ENCODE measurements around the gene HDLBP. TPM values are rescaled to one million over a fixed set of nuclear protein-coding genes. Genes with fewer than 3 reads are reported as not detected.

Gene HDLBP
- total RNA-seq, 1 donor from 2014 or later, result 805 TPM

GRCh38 chr2:241195506-241196130, 119.9 kb downstream of the HDLBP start:
- H3K4me3 ChIP-seq (ENCODE audit: low read depth, low read length), result no peak overlapping the region
- FAIRE-seq, result no peak
- no peak for TF ChIP-seq CTCF (IDR thresholded peaks at IDR 0.05; ENCODE audit: insufficient read depth, low read length, severe bottlenecking)
- DNase-seq (ENCODE audit: low read depth), result no peak
- no peaks in the 10 kb centered on the region for H3K27me3 ChIP-seq (ENCODE audit: control insufficient read depth, insufficient read depth, low read length)
- H3K36me3 ChIP-seq (ENCODE audit: control insufficient read depth, insufficient read depth, low read length), result no peaks in the 10 kb centered on the region

- Histone ChIP-seq H3K36me3 (ENCODE audit: control insufficient read depth, insufficient read depth, low read length) (no peaks in the 10 kb centered on the region), H3K4me3 (ENCODE audit: low read depth, low read length) (no peak overlapping the region), H3K27me3 (ENCODE audit: control insufficient read depth, insufficient read depth, low read length) (no peaks in the 10 kb centered on the region)
- no peak for FAIRE-seq
- no peak for TF ChIP-seq CTCF (IDR thresholded peaks at IDR 0.05; ENCODE audit: insufficient read depth, low read length, severe bottlenecking)
- DNase-seq (ENCODE audit: low read depth), result no peak
These were observed 120.7 kb downstream of the HDLBP start for GRCh38 chr2:241194811-241195210.

GRCh38 chr2:241193271-241193670, 122.2 kb downstream of the HDLBP start:
- no peak for DNase-seq (ENCODE audit: low read depth)
- H3K27me3 ChIP-seq (ENCODE audit: control insufficient read depth, insufficient read depth, low read length), result no peaks in the 10 kb centered on the region
- no peak for FAIRE-seq
- TF ChIP-seq CTCF (IDR thresholded peaks at IDR 0.05; ENCODE audit: insufficient read depth, low read length, severe bottlenecking), result no peak
- no peaks in the 10 kb centered on the region for H3K36me3 ChIP-seq (ENCODE audit: control insufficient read depth, insufficient read depth, low read length)
- H3K4me3 ChIP-seq (ENCODE audit: low read depth, low read length), result no peak overlapping the region

DNA sequence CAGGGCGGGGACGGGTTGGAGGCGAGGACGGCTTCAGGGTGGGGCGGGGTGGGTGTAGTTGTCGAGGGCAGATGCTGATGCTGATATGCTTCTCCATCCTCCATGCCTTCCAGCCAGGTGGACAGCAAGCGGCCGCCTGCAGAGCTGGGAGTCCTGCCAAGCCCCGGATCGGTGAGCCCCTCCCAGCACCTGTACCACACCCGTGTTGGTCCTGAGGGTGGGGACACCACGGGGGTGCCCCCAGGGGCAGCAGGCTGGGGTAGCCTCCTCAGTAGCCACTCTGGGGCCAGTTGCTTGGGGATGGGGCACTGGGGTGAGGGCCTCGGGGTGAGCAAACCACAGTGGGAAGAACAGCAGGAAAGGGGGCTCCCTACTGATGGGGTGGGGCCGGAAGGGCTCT, 124.4 kb downstream of the HDLBP start:
- TF ChIP-seq CTCF (IDR thresholded peaks at IDR 0.05; ENCODE audit: insufficient read depth, low read length, severe bottlenecking), result no peak
- Histone ChIP-seq H3K27me3 (ENCODE audit: control insufficient read depth, insufficient read depth, low read length) (no peaks in the 10 kb centered on the region), H3K36me3 (ENCODE audit: control insufficient read depth, insufficient read depth, low read length) (no peaks in the 10 kb centered on the region), H3K4me3 (ENCODE audit: low read depth, low read length) (no peak overlapping the region)
- FAIRE-seq (no peak), DNase-seq (ENCODE audit: low read depth) (no peak)

- FAIRE-seq (no peak), DNase-seq (ENCODE audit: low read depth) (no peak)
- H3K27me3 ChIP-seq (ENCODE audit: control insufficient read depth, insufficient read depth, low read length), result no peaks in the 10 kb centered on the region
- H3K4me3 ChIP-seq (ENCODE audit: low read depth, low read length), result no peak overlapping the region
- no peak for TF ChIP-seq CTCF (IDR thresholded peaks at IDR 0.05; ENCODE audit: insufficient read depth, low read length, severe bottlenecking)
- H3K36me3 ChIP-seq (ENCODE audit: control insufficient read depth, insufficient read depth, low read length), result no peaks in the 10 kb centered on the region
These were observed 125.0 kb downstream of the HDLBP start for GRCh38 chr2:241190291-241190981.

DNA sequence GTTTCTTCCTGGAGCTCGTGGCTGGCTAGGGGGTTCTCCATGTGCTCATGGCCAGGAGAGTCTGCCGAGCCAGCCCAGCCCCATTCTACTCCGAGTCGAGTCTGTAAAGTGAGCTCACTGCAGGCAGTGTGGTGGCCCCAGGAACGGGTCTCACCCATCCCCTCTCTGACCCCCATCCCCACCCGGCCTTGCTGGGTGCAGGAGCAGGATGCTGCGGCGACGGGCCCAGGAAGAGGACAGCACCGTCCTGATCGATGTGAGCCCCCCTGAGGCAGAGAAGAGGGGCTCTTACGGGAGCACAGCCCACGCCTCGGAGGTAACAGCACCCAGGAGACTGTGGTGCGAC, 125.6 kb downstream of the HDLBP start:
- no peak for TF ChIP-seq CTCF (IDR thresholded peaks at IDR 0.05; ENCODE audit: insufficient read depth, low read length, severe bottlenecking)
- no peaks in the 10 kb centered on the region for H3K36me3 ChIP-seq (ENCODE audit: control insufficient read depth, insufficient read depth, low read length)
- FAIRE-seq, result no peak

More for the DNA sequence above, 125.6 kb downstream of the HDLBP start:
- H3K27me3 ChIP-seq (ENCODE audit: control insufficient read depth, insufficient read depth, low read length), result no peaks in the 10 kb centered on the region
- no peak for DNase-seq (ENCODE audit: low read depth)
- no peak overlapping the region for H3K4me3 ChIP-seq (ENCODE audit: low read depth, low read length)

All from bronchial epithelial cell (primary cell).